Ovary (tissue), 10 donors: ENCODE data around the gene DMBX1. TPM values are rescaled to one million over a fixed set of nuclear protein-coding genes. Genes with fewer than 3 reads are reported as not detected.

ENCODE experiments used
- DNase-seq, 5 donors: peaks; one replicate each; pipeline ENCODE4 v3.0.0-alpha.2; 2019 to 2020
- H3K27ac ChIP-seq, 2 donors: fragments of 200-600 bp; one replicate each; pipeline versions ENCODE4 v1.5.1 to v1.8.0; 2019 to 2022
- H3K27me3 ChIP-seq: fragments of 200-600 bp; one replicate; pipeline ENCODE4 v1.8.0; 2022
- H3K36me3 ChIP-seq: fragments of 200-600 bp; sonication (generic); one replicate; pipeline ENCODE4 v1.5.1; 2019
- H3K4me1 ChIP-seq: one replicate; pipeline ENCODE4 v1.8.1; 2013; ENCODE audit warnings: mild to moderate bottlenecking, moderate library complexity; ENCODE audit not compliant: insufficient read depth
- H3K4me3 ChIP-seq: fragments of 200-600 bp; sonication (generic); one replicate; pipeline ENCODE4 v1.5.1; 2017
- H3K9me3 ChIP-seq, 2 donors: fragments of 200-600 bp in 1 of 2; sonication (generic) in 1 of 2; one replicate each; pipeline versions ENCODE4 v1.5.1 to v1.8.1; 2013 to 2019; ENCODE audit warnings: mild to moderate bottlenecking in 1 of 2, moderate library complexity in 1 of 2
- EP300 ChIP-seq: sonication (generic); formaldehyde crosslinking; IDR thresholded peaks from one replicate; pipeline ENCODE4 v1.6.1; 2017; ENCODE audit warnings: antibody characterized with exemption
- POLR2A ChIP-seq: fragments of 450-650 bp; IDR thresholded peaks from one replicate; pipeline ENCODE4 v1.6.1; 2017; ENCODE audit warnings: antibody characterized with exemption, mild to moderate bottlenecking, moderate library complexity
- WGBS, 3 donors: extraction: QIAGEN DNeasy Blood & Tissue Kit in 1 of 3; methylation state at CpG; one replicate each; pipeline versions ENCODE4 v1.1.5 to v1.1.7; 2013 to 2017; 5-methylcytosine and 5-hydroxymethylcytosine counted together
- intact Hi-C, 4 donors: fragments of 100-400 bp; cut with DNase I; formaldehyde crosslinking; loops; one replicate each; pipeline versions ENCODE4 v1.11.0 to v1.15.1; 2022 to 2023
- long read RNA-seq, 3 donors: library from polyadenylated mRNA in 2 of 3; unstranded in 2 of 3; transcript quantifications; one replicate each; pipeline ENCODE4 v2.0.0 and lab custom pipeline, GENCODE V29; 2021 to 2026
- polyA plus RNA-seq, 2 donors: library from polyadenylated mRNA; stranded (reverse); fragments of 200-250 nt in 1 of 2; fragments of 350-450 nt in 1 of 2; fragmentation: Illumina TruSeq in 1 of 2; extraction: RNeasy Lipid Tissue Mini Kit (QIAGEN cat#74804) in 1 of 2; gene quantifications; one replicate each; pipeline ENCODE4 v1.2.3, GENCODE V29; 2013 to 2014
- total RNA-seq, 7 donors: library from RNA; depleted of rRNA in 2 of 7; stranded (reverse); fragments of >200 nt in 2 of 7; fragmentation: NEBNext Ultra II Directional in 3 of 7; extraction: Animal tissue kit (Norgen Biotek cat#: 25700) in 3 of 7; gene quantifications; one replicate each; pipeline versions ENCODE4 v1.1.0 to v1.2.4, GENCODE V29; 2016 to 2023
- TF ChIP-seq, protein P1 (sequence below), 3 donors: fragments of 450-650 bp in 2 of 3; fragments of 200-600 bp in 1 of 3; IDR thresholded peaks; one replicate each; pipeline versions ENCODE4 v1.5.1 to v1.8.0; 2016 to 2022; ENCODE audit warnings: antibody characterized with exemption in 3 of 3, mild to moderate bottlenecking in 1 of 3
- donor health status: DM: no; HTN: no; CAD: no; lungs with moderate emphysema.
- donor health status: DM: no; HTN: no; CAD: no.
- donor health status: Bipolar disorder and iron deficiency.
- donor health status: DM: yes; HTN: yes; CAD: no.
- donor health status: DM: no; HTN: no; CAD: no.
- donor health status: DM: yes; HTN: yes; CAD: no.

Gene DMBX1
- total RNA-seq = not detected
- polyA plus RNA-seq = not detected
- long read RNA-seq, donor 1 = 0 reads
- long read RNA-seq, donor 2 = 0 reads
- long read RNA-seq, donor 3 = 0 reads

DNA sequence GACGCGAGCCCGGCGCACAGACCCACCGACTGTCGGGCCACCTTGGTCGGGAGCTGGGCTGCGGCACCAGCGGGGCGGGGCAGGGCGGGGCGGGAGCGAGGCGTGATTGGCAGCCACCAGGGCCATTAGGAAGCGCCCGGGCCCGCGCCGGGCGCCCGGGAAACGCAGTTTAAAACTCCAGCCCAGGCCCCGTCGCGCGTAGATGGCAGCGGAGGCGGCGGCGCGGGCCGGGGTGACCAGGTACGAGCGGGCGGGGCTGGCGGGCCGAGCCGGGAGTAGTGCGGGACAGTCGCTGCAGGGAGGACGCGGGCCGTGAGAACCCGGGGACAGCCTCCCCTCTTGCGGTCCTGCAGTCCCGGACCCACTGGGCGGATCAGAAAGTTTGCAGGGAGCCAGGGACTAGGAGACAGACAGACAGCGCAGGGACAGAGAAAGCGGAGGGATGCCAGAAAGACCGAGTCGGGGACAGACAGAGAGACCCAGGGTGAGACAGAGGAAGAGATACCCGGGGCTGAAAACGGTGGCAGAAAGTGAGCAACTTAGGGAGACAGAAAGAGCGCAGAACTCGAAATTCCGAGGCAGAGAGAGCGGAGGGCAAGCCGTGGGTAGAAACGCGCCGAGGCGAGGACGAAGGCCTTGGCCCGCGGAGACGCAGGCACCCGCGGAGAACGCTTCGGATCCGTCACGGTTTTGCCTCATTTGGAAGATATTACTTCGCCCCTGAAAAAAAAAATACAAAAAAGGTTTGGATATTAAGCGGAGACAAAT is at the start of gene DMBX1:
Gene DMBX1, plus strand, starts transcription at position 199 of the 768 bp plus-strand sequence. CDS start 17,175 bp downstream, outside the sequence.
- Histone ChIP-seq H3K36me3 (no peaks in the 10 kb centered on the region), H3K4me3 (peak within 1 kb of the TSS; percentile 15), H3K9me3 (no peaks in the 10 kb centered on the region), H3K27me3 (peaks cover 4% of the 10 kb centered on the region), H3K27ac (no peak within 1 kb of the TSS), H3K4me1 (no peaks in the 10 kb centered on the region)
- no peak for DNase-seq
- intact Hi-C loops = no loop called here
- no peak for TF ChIP-seq POLR2A
- TF ChIP-seq, protein P1, sequence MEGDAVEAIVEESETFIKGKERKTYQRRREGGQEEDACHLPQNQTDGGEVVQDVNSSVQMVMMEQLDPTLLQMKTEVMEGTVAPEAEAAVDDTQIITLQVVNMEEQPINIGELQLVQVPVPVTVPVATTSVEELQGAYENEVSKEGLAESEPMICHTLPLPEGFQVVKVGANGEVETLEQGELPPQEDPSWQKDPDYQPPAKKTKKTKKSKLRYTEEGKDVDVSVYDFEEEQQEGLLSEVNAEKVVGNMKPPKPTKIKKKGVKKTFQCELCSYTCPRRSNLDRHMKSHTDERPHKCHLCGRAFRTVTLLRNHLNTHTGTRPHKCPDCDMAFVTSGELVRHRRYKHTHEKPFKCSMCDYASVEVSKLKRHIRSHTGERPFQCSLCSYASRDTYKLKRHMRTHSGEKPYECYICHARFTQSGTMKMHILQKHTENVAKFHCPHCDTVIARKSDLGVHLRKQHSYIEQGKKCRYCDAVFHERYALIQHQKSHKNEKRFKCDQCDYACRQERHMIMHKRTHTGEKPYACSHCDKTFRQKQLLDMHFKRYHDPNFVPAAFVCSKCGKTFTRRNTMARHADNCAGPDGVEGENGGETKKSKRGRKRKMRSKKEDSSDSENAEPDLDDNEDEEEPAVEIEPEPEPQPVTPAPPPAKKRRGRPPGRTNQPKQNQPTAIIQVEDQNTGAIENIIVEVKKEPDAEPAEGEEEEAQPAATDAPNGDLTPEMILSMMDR (IDR thresholded peaks at IDR 0.05) = no peak
- no peak for TF ChIP-seq EP300
- WGBS, 3 donors = 1 to 2% (median 2%) methylated on average over 49 to 74 of the region's 74 CpGs

DNA sequence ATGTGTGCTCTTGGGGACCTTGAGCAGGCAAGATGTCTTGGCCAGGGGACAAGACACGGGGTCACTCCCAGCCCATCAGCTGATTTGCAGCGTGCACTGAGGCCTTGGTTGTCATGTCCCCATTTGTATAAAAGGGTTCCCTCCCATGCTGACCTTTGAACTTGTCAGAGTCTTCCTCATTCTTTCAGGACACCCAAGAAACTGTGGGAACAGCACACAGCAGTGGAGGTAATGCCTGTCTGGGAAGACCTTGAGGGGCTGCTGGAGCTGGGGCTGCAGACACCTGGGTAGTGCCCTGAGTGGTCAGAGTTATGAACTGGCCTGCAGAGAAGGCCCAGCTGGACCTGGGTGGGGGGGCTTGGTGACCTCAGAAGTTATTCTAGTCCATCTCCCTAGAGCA is 49.2 kb upstream of the DMBX1 start:
- 74 to 87% (median 83%) methylated on average over 2 of the region's 2 CpGs for WGBS, 3 donors
- DNase-seq = no peak
- no peak overlapping the region for H3K27ac ChIP-seq
- no peaks in the 10 kb centered on the region for H3K9me3 ChIP-seq
- no peaks in the 10 kb centered on the region for H3K4me1 ChIP-seq
- H3K4me3 ChIP-seq = no peak overlapping the region
- H3K27me3 ChIP-seq = no peaks in the 10 kb centered on the region
- H3K36me3 ChIP-seq = no peaks in the 10 kb centered on the region
- TF ChIP-seq EP300 = no peak
- TF ChIP-seq, protein P1 (IDR thresholded peaks at IDR 0.05) = no peak
- TF ChIP-seq POLR2A = no peak
- intact Hi-C loops = no loop called here

DNA sequence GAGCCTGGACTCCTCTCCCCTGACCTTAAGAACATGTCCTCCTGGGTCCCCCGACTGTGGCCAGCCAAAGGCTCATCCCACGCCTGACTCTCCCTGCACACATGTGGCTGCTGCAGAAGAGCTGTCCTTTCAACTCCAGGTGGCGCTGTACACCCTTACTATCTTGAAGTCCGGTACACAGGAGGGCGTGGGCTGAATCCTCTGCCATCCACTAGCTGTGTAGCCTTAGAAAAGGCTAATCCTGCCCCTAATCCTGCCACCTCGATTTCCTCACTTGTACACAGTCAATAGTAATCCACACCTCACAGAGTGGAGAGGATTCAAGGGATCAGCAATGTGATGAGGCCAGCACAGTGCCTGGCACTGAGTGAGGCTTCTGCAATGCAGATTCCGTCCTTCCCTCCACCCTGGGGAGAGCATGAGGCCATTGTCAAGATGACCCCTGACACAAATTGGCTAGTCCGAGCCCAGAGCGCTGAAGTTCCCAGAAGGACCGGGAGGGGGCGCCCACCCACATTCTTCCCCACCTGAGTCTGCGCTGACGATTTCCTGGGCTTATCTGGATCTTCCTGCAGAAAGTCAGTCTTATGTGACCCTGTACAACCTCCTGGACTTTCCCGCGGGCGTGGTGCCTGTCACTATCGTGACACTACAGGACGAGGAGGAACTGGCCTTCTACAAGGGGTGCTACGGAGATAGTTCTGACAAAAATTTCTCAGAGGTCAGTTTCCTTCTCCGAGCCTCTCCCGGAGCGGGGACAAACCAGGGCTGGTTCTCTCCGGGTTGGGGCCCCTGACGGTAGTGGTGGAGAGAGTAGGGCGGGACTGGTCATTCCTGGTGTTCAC is 47.1 kb upstream of the DMBX1 start:
- TF ChIP-seq POLR2A (no peak), EP300 (no peak)
- TF ChIP-seq, protein P1 (IDR thresholded peaks at IDR 0.05) = peak; percentile 24 to 50 (median 32)
- no peaks in the 10 kb centered on the region for H3K36me3 ChIP-seq
- H3K4me3 ChIP-seq = peak overlapping the region; percentile 14
- DNase-seq = peak; percentile 24 to 75 (median 49)
- intact Hi-C loops = no loop called here
- H3K27me3 ChIP-seq = no peaks in the 10 kb centered on the region
- no peaks in the 10 kb centered on the region for H3K9me3 ChIP-seq
- H3K27ac ChIP-seq = no peak overlapping the region
- H3K4me1 ChIP-seq = no peaks in the 10 kb centered on the region
- WGBS, 3 donors = 5 to 9% (median 7%) methylated on average over 25 of the region's 25 CpGs

DNA sequence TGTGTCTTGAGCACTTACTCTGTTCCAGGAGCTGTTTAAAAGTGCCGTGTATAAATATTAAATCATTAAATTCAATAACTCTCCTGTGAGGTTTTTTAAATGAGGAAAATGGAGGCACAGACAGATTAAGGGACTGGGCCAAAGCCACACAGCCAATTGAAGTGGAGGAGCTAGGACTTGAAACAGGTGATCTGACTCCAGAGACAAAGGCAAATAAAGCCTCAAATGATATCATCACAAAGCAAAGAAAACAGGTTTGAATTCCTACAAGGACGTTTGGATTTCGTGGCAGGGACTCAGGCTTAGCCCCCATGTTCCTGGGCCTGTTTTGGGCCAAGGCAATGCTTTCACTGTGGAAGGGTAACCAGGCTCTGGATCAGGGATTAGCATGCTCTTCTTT is 45.2 kb upstream of the DMBX1 start:
- H3K27me3 ChIP-seq = no peaks in the 10 kb centered on the region

More for the DNA sequence above, 45.2 kb upstream of the DMBX1 start:
- Histone ChIP-seq H3K36me3 (no peaks in the 10 kb centered on the region), H3K27ac (no peak overlapping the region), H3K9me3 (no peaks in the 10 kb centered on the region), H3K4me3 (no peak overlapping the region), H3K4me1 (no peaks in the 10 kb centered on the region)
- intact Hi-C loops = no loop called here
- WGBS, 3 donors = 75 to 78% (median 75%) methylated on average over 3 of the region's 3 CpGs
- TF ChIP-seq POLR2A = no peak
- no peak for TF ChIP-seq EP300
- TF ChIP-seq, protein P1 (IDR thresholded peaks at IDR 0.05) = no peak
- no peak for DNase-seq
